Activated CD4-positive, alpha-beta memory T cell treated with anti-CD3 and anti-CD28 coated beads for 36 hours (primary cell): ENCODE data around the gene PRSS8. TPM values are rescaled to one million over a fixed set of nuclear protein-coding genes. Genes with fewer than 3 reads are reported as not detected.
"Not testable (repeated sequence)": the region's sequence is repeated elsewhere in the genome, so short reads cannot be mapped to it uniquely, and the experiment has no call there.

ENCODE experiments used
- CTCF ChIA-PET: fragments of 350-600 bp; sonication (Branson Sonifier 250); formaldehyde crosslinking; loops from one replicate; lab custom pipeline; 2021; ENCODE audit warnings: antibody characterized with exemption, inconsistent platforms; lab: Charles Lee
- POLR2A ChIA-PET: fragments of 350-600 bp; sonication (Branson Sonifier 250); formaldehyde crosslinking; loops from one replicate; lab custom pipeline; 2021; ENCODE audit warnings: antibody characterized with exemption; lab: Charles Lee
- DNase-seq: peaks from one replicate; pipeline ENCODE4 v3.0.0-alpha.2; 2020
- H3K27ac Mint-ChIP-seq: one replicate; pipeline ENCODE4 v1.8.0; 2021; ENCODE audit warnings: mixed read lengths
- H3K27me3 Mint-ChIP-seq: one replicate; pipeline ENCODE4 v1.8.0; 2021; ENCODE audit warnings: mixed read lengths
- H3K36me3 Mint-ChIP-seq: one replicate; pipeline ENCODE4 v1.8.0; 2021; ENCODE audit warnings: mixed read lengths
- H3K4me1 Mint-ChIP-seq: one replicate; pipeline ENCODE4 v1.8.0; 2021; ENCODE audit warnings: low read depth, mixed read lengths
- H3K4me3 Mint-ChIP-seq: one replicate; pipeline ENCODE4 v1.8.0; 2021; ENCODE audit warnings: mild to moderate bottlenecking, mixed read lengths
- H3K9me3 Mint-ChIP-seq: one replicate; pipeline ENCODE4 v1.8.0; 2021; ENCODE audit warnings: mixed read lengths
- intact Hi-C: fragments of 100-400 bp; cut with micrococcal nuclease; formaldehyde crosslinking; loops from one replicate; pipeline ENCODE4 v1.15.1; 2023
- total RNA-seq, 2 experiments: library from RNA; stranded (reverse); gene quantifications; one replicate each; pipeline ENCODE4 v1.2.3, GENCODE V29; 2021

PRSS8 gene
- total RNA-seq, result not detected

DNA sequence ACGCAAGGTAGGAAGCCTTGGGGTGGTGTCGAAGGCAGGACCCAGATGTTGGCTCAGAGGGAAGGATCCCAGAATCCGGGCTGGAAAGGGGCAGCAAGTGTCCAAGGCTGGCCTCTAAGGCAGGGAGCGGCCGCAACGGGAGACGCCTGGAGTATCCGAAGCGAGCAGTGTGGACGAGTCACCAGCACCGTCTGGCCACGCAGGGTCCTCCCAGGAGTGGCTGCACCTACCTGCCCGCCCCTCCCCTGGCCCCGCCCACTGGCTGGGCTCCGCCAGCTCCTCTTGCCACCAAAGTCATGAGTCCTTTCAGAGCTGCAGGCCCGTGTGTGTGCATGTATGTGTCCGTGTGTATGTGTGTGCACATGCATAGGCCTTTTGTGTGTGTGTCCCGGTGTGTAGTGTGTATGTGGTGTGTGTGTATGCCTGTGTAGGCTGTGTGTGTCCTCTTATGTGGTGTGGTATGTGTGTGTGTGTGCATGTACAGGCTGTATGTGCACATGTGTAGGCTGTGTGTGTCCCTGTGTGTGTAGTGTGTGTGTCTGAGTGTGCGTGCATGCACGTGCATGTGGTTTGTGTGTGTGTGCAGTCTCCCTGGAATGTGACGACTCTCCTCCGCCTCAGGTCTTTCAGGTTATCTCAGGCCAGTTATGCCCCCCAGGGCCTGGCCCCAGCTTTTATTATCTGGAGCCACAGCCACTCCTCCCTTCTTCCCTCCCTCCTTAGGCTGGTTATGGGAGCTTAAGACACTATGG is at the start of gene PRSS8:
Gene PRSS8, minus strand, starts transcription at position 193 of the 752 bp plus-strand sequence. CDS start 229 bp downstream, outside the sequence.
- Mint-ChIP-seq H3K4me3 (no peak within 1 kb of the TSS), H3K36me3 (peaks cover 3% of the 10 kb centered on the region), H3K27ac (no peak within 1 kb of the TSS), H3K27me3 (no peaks in the 10 kb centered on the region), H3K9me3 (no peaks in the 10 kb centered on the region), H3K4me1 (no peaks in the 10 kb centered on the region)
- DNase-seq, result no peak
- ChIA-PET CTCF (no interaction called here), POLR2A (interaction anchor here (1.2 to 2.1 kb wide), 2 partner anchors 18 to 45 kb away, joined by 3 to 4 read pairs; partner anchors contain the start of gene KAT8)
- intact Hi-C loops, result no loop called here

DNA sequence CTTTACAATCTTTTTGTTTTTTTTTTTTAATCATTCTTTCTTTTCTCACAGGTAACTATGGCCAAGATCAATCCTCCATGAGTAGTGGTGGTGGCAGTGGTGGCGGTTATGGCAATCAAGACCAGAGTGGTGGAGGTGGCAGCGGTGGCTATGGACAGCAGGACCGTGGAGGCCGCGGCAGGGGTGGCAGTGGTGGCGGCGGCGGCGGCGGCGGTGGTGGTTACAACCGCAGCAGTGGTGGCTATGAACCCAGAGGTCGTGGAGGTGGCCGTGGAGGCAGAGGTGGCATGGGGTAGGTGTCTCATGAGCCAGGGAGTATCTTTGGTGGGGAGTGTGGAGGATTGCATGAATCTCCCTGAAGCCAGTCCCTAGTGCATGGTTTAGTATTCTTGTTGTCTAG is 49.4 kb upstream of the PRSS8 start:
- intact Hi-C loops, result no loop called here
- POLR2A ChIA-PET, result interaction anchor here (1.6 to 3.8 kb wide), 3 partner anchors 8 to 17 kb away, joined by 4 to 22 read pairs (median 7); partner anchors contain the start of gene PYCARD
- Mint-ChIP-seq H3K27me3 (peaks cover 3% of the 10 kb centered on the region), H3K4me3 (no peak overlapping the region), H3K9me3 (no peaks in the 10 kb centered on the region), H3K36me3 (peaks cover 94% of the 10 kb centered on the region), H3K4me1 (peaks cover 76% of the 10 kb centered on the region), H3K27ac (peak overlapping the region; percentile 58)
- DNase-seq, result no peak
- CTCF ChIA-PET, result interaction anchor here (0.6 kb wide), 1 partner anchor 26 kb away, joined by 3 read pairs; no protein-coding TSS in a partner anchor

DNA sequence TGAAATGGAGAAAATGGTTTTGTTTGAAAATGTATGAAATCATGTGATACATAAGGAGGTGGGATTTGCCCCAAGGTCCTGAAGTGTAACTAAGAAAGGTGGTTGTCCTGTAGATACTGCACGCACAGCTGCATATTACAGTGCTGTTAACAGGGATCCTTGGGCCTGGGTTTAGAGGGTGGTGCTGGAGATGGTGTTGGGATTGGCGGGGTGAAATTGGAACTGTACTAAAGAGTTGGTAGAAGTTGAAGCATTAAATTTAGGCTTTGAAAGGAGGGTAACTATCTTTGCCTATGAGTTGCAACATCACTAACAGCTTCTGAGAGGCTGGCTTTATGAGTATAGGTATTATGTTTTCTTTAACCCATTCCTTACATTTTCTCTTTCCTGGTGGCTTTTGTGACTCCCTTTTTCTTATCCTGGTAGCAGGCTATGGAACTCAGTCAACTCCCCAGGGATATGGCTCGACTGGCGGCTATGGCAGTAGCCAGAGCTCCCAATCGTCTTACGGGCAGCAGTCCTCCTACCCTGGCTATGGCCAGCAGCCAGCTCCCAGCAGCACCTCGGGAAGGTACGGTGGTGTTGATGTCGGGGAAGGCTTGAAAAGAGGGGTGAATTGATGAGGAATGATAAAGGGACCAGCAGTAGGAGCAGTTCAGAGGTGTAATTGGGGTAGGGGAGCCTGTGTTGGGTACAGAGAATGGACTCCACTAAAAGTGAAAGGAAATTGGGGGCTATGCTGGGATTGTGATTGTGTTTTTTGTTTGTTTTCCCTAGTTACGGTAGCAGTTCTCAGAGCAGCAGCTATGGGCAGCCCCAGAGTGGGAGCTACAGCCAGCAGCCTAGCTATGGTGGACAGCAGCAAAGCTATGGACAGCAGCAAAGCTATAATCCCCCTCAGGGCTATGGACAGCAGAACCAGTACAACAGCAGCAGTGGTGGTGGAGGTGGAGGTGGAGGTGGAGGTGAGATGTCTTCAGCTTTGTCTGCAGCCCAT is 48.2 kb upstream of the PRSS8 start:
- peaks cover 4% of the 10 kb centered on the region for H3K27me3 Mint-ChIP-seq
- peak overlapping the region; percentile 81 for H3K27ac Mint-ChIP-seq
- peaks cover 83% of the 10 kb centered on the region for H3K36me3 Mint-ChIP-seq
- no peaks in the 10 kb centered on the region for H3K9me3 Mint-ChIP-seq
- ChIA-PET POLR2A (interaction anchor here (0.7 to 3.8 kb wide), 6 partner anchors 9 to 274 kb away, joined by 3 to 22 read pairs (median 4); partner anchors contain the start of gene PYCARD), CTCF (interaction anchor here (0.6 to 1.4 kb wide), 3 partner anchors 28 to 117 kb away, joined by 3 to 7 read pairs (median 3); no protein-coding TSS in a partner anchor)
- no peak for DNase-seq
- H3K4me1 Mint-ChIP-seq, result peaks cover 68% of the 10 kb centered on the region
- peak overlapping the region; percentile 86 for H3K4me3 Mint-ChIP-seq
- intact Hi-C loops, result no loop called here

DNA sequence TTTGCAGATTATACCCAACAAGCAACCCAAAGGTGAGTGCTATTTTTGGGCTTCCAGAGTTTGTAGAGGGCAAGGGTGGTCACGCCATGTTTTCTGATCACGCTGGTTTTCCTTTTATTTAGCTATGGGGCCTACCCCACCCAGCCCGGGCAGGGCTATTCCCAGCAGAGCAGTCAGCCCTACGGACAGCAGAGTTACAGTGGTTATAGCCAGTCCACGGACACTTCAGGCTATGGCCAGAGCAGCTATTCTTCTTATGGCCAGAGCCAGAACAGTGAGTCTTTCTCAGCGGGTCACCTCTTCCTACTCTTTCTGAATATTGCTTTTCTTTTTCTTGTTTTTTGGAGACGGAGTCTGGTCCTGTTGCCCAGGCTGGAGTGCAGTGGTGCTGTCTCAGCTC is 46.9 kb upstream of the PRSS8 start:
- intact Hi-C loops, result no loop called here
- Mint-ChIP-seq H3K36me3 (peaks cover 70% of the 10 kb centered on the region), H3K27ac (peak overlapping the region; percentile 81), H3K4me1 (peaks cover 63% of the 10 kb centered on the region), H3K27me3 (peaks cover 4% of the 10 kb centered on the region), H3K9me3 (no peaks in the 10 kb centered on the region), H3K4me3 (peak overlapping the region; percentile 86)
- ChIA-PET POLR2A (interaction anchor here (0.8 to 1.3 kb wide), 8 partner anchors 11 to 40 kb away, joined by 3 to 5 read pairs (median 3); partner anchors contain the start of gene PYCARD), CTCF (interaction anchor here (0.8 to 1.3 kb wide), 2 partner anchors 40 to 198 kb away, joined by 3 to 6 read pairs; partner anchors contain the start of gene HSD3B7)
- no peak for DNase-seq

DNA sequence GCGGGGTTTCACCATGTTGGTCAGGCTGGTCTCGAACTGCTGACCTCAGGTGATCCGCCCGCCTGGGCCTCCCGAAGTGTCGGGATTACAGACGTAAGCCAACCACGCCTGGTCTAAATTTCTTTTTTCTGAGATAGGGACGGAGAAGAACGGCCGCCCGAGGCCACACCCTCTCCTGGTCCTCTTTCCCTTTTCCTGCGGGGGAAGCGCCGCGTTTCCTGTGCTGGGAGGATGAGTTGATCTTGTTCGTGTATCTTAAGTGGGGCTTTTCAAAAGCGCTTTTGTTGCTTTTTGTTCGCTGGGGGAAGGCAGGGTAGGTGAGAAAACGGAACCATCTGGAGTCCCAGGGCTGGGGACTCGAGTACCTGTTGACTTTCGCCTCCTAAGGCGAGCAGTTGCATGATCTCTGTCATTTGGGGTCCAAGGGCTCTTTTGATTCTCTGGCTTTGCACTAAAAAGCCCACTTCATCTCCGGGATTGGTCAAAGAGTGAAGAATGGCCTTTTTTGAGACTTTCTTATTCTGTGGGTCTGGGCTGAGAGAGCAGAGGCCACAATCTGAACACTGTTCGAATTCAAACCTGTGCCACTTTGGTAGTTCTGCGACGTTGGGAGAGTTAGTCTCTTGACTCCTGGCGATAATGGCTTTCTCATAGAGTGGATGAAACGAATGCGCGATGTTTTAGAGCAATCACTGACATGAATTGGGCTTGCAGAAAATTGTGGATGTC is 45.7 kb upstream of the PRSS8 start:
- peak; percentile 61 for DNase-seq
- intact Hi-C loops, result no loop called here
- H3K27me3 Mint-ChIP-seq, result peaks cover 4% of the 10 kb centered on the region
- H3K27ac Mint-ChIP-seq, result peak overlapping the region; percentile 99
- peaks cover 59% of the 10 kb centered on the region for H3K36me3 Mint-ChIP-seq
- ChIA-PET CTCF (interaction anchor here (2.1 kb wide), 1 partner anchor 39 kb away, joined by 14 read pairs; no protein-coding TSS in a partner anchor), POLR2A (interaction anchor here (0.8 to 4.1 kb wide), 18 partner anchors 8 to 696 kb away, joined by 3 to 44 read pairs (median 6); partner anchors contain the start of genes KAT8, PRSS8, PYCARD and ZNF267)
- no peaks in the 10 kb centered on the region for H3K9me3 Mint-ChIP-seq
- peaks cover 58% of the 10 kb centered on the region for H3K4me1 Mint-ChIP-seq
- H3K4me3 Mint-ChIP-seq, result peak overlapping the region; percentile 86

DNA sequence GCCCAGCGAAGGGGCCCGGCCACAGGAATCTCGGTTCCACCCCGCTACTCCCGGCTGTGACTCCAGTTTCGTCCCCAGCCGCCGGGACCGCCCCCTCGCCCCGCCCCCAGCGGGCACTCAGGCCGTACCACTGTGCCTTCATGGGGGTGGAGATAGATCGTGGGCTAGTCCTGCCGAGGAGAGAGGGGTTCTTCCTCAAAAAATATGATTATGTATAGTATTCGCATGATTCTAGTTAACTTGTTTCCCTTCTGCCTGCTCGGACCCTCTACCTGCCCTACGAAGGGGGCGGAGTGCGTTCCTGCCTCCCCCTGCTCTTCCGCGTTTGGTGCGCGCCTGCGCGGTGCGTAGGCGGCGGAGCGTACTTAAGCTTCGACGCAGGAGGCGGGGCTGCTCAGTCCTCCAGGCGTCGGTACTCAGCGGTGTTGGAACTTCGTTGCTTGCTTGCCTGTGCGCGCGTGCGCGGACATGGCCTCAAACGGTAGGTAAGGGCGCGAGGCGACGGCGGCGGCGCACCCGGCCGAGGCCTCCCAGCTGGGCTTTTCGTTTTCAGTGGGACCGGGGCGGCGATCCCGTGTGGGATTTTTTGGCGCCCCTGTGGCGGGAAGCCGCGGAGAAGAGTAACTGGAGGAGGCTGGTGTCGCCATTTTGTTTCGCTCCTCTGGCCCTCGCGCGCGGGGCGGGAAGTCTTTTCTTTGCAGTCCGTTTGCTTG is 44.4 kb upstream of the PRSS8 start, which contains the start of gene FUS:
Gene FUS, plus strand, starts transcription at position 393 of the 713 bp plus-strand sequence. Its CDS starts 76 bp downstream, at position 469.
- intact Hi-C loops, result loop anchor here (1.0 to 5.0 kb wide), 4 partner anchors 38 to 697 kb away; partner anchors contain the start of genes ZNF646 and ZNF668
- ChIA-PET POLR2A (interaction anchor here (0.5 to 4.1 kb wide), 29 partner anchors 10 to 697 kb away, joined by 3 to 44 read pairs (median 5); partner anchors contain the start of genes ARMC5, BCKDK, KAT8 and ORAI3), CTCF (interaction anchor here (0.6 to 2.1 kb wide), 3 partner anchors 19 to 689 kb away, joined by 3 to 14 read pairs (median 4); no protein-coding TSS in a partner anchor)
- peak within 1 kb of the TSS; percentile 86 for H3K4me3 Mint-ChIP-seq
- H3K9me3 Mint-ChIP-seq, result no peaks in the 10 kb centered on the region
- H3K27me3 Mint-ChIP-seq, result peaks cover 4% of the 10 kb centered on the region
- H3K27ac Mint-ChIP-seq, result peak within 1 kb of the TSS; percentile 99
- peak; percentile 93 for DNase-seq
- H3K4me1 Mint-ChIP-seq, result peaks cover 44% of the 10 kb centered on the region
- peaks cover 45% of the 10 kb centered on the region for H3K36me3 Mint-ChIP-seq

DNA sequence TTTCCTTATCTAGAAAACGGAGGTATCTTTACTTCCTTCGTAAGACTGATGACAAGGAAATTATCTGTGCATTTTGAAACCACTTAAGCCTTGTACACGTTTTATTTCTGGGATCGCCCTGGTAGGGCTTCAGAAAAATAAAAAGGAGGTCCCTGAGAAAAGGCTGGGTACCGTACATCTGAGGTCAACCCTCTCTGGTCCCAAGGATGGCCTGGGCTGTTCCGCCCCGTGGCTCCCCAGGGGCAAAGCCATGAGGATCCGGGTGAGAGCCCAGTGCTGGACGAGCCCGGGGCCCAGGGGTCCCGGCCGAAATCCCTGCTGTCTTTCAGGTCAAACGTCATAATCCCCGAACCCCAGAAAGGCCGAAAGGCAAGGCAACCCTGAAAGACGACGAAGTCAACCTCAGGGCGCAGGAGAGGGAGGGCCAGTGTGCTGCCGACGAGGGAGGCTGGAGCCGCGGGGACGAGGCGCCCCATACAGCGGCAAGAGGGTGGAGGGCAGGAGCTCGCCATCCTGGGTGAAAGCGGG is 43.8 kb upstream of the PRSS8 start:
- CTCF ChIA-PET, result interaction anchor here (0.6 to 2.1 kb wide), 3 partner anchors 19 to 689 kb away, joined by 3 to 14 read pairs (median 4); no protein-coding TSS in a partner anchor
- Mint-ChIP-seq H3K27me3 (peaks cover 4% of the 10 kb centered on the region), H3K36me3 (peaks cover 41% of the 10 kb centered on the region), H3K27ac (peak overlapping the region; percentile 99), H3K4me1 (peaks cover 40% of the 10 kb centered on the region), H3K4me3 (peak overlapping the region; percentile 86), H3K9me3 (no peaks in the 10 kb centered on the region)
- intact Hi-C loops, result loop anchor here (1.0 to 5.0 kb wide), 3 partner anchors 37 to 698 kb away; no protein-coding TSS in a partner anchor
- no peak for DNase-seq
- POLR2A ChIA-PET, result interaction anchor here (0.5 to 4.1 kb wide), 22 partner anchors 10 to 694 kb away, joined by 3 to 44 read pairs (median 6); partner anchors contain the start of genes ARMC5, BCKDK, KAT8 and ORAI3

DNA sequence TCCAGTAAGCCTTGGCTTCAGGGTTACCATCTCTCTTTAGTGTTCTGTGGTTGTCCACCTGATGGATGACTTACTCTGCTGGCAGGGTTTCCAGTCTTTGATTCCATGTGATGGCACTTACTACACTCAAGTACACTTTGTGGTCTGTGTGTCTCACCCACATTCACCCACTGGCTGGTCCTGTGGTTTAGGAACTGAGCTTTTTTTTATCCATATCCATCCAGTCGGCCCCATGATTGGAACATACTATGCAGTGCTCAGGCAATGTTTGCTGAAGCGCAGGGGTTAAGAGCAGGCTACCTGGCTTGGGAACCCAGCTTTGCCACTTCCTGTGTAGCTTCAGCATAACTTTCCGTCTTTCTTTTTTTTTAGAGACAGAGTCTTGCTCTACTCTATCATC is 41.6 kb upstream of the PRSS8 start:
- Mint-ChIP-seq H3K27me3 (peaks cover 4% of the 10 kb centered on the region), H3K4me1 (peaks cover 20% of the 10 kb centered on the region), H3K36me3 (peaks cover 20% of the 10 kb centered on the region), H3K9me3 (no peaks in the 10 kb centered on the region), H3K27ac (peak overlapping the region; percentile 7), H3K4me3 (peak overlapping the region; percentile 38)
- ChIA-PET POLR2A (interaction anchor here (1.1 to 4.1 kb wide), 3 partner anchors 12 to 25 kb away, joined by 3 to 15 read pairs (median 5); partner anchors contain the start of gene PYCARD), CTCF (interaction anchor here (1.1 to 3.0 kb wide), 3 partner anchors 32 to 363 kb away, joined by 4 to 18 read pairs (median 5); no protein-coding TSS in a partner anchor)
- peak; percentile 81 for DNase-seq
- intact Hi-C loops, result loop anchor here (1.0 to 5.0 kb wide), 3 partner anchors 18 to 700 kb away; no protein-coding TSS in a partner anchor

DNA sequence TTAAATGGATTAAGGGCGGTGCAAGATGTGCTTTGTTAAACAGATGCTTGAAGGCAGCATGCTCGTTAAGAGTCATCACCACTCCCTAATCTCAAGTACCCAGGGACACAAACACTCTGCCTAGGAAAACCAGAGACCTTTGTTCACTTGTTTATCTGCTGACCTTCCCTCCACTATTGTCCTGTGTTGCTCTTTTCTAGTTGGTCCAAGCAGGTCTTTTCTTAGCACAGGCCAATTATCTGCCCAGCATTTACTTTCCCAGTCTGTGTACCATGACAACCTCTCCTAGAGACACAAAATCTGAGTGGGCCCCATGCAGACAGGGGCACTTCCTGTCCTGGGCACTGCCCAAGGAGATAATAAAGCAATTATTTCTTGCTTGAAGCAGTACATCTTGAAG is 34.5 kb upstream of the PRSS8 start:
- H3K4me1 Mint-ChIP-seq, H3K4me3 Mint-ChIP-seq, H3K9me3 Mint-ChIP-seq, H3K36me3 Mint-ChIP-seq, intact Hi-C loops, CTCF ChIA-PET, H3K27me3 Mint-ChIP-seq, DNase-seq, H3K27ac Mint-ChIP-seq, POLR2A ChIA-PET: not testable (repeated sequence)
